PC-9 (cell line): ENCODE measurements around the gene FIZ1. TPM values are rescaled to one million over a fixed set of nuclear protein-coding genes. Genes with fewer than 3 reads are reported as not detected.

Experiments
- BruUV-seq: library from RNA; stranded (reverse); fragments of 400-500 nt; replicated peaks from 2 replicates; lab custom pipeline; 2021; lab: Mats Ljungman, UMichigan
- CTCF ChIA-PET: fragments of 300-600 bp; sonication (Branson Sonifier 250); formaldehyde crosslinking; loops from one replicate; lab custom pipeline; 2022; ENCODE audit warnings: antibody characterized with exemption; lab: Charles Lee
- POLR2A ChIA-PET: fragments of 300-600 bp; sonication (Branson Sonifier 250); formaldehyde crosslinking; loops from one replicate; lab custom pipeline; 2022; ENCODE audit warnings: antibody characterized with exemption; ENCODE audit not compliant: unreplicated experiment; lab: Charles Lee
- DNase-seq, 2 experiments: peaks; one replicate each; pipeline versions ENCODE4 v3.0.0 to v3.0.0-alpha.2; 2015 to 2022; ENCODE audit warnings: mixed read lengths in 1 of 2
- H2AFZ ChIP-seq: fragments of 200-600 bp; sonication (generic); 2 replicates; pipeline ENCODE4 v1.8.1; 2017; ENCODE audit warnings: antibody characterized with exemption
- H3F3A ChIP-seq: fragments of 200-600 bp; sonication (generic); 2 replicates; pipeline ENCODE4 v1.8.1; 2017; ENCODE audit warnings: antibody characterized with exemption, mild to moderate bottlenecking, low read depth; ENCODE audit not compliant: insufficient read depth
- H3K27ac ChIP-seq: fragments of 200-600 bp; sonication (generic); 2 replicates; pipeline ENCODE4 v1.6.1; 2016; ENCODE audit warnings: mixed run types
- H3K27me3 ChIP-seq: fragments of 200-600 bp; sonication (generic); 2 replicates; pipeline ENCODE4 v1.6.1; 2016; ENCODE audit warnings: low read depth, mixed run types; ENCODE audit not compliant: insufficient read depth
- H3K36me3 ChIP-seq: fragments of 200-600 bp; sonication (generic); 2 replicates; pipeline ENCODE4 v1.6.1; 2016; ENCODE audit warnings: low read depth, mixed run types
- H3K4me1 ChIP-seq: fragments of 200-600 bp; sonication (generic); replicated peaks from 2 replicates; pipeline ENCODE4 v1.6.1; 2016; ENCODE audit warnings: mixed run types; ENCODE audit not compliant: insufficient read depth
- H3K4me2 ChIP-seq: fragments of 200-600 bp; sonication (generic); 2 replicates; pipeline ENCODE4 v1.6.1; 2017; ENCODE audit warnings: mixed run types
- H3K4me3 ChIP-seq: fragments of 200-600 bp; sonication (generic); 2 replicates; pipeline ENCODE4 v1.6.1; 2016; ENCODE audit warnings: mixed run types
- H3K79me2 ChIP-seq: fragments of 200-600 bp; sonication (generic); 2 replicates; pipeline ENCODE4 v1.6.1; 2017; ENCODE audit warnings: low read depth, mixed run types
- H3K9me2 ChIP-seq: fragments of 200-600 bp; sonication (generic); 2 replicates; pipeline ENCODE4 v1.8.1; 2017; ENCODE audit warnings: mild to moderate bottlenecking; ENCODE audit not compliant: insufficient read depth
- H3K9me3 ChIP-seq: fragments of 200-600 bp; sonication (generic); 2 replicates; pipeline ENCODE4 v1.8.1; 2016; ENCODE audit warnings: low read depth; ENCODE audit not compliant: insufficient read depth
- H4K20me1 ChIP-seq: fragments of 200-600 bp; sonication (generic); 2 replicates; pipeline ENCODE4 v1.8.1; 2017; ENCODE audit not compliant: insufficient read depth
- CTCF ChIP-seq: fragments of 200-600 bp; sonication (generic); conservative IDR thresholded peaks from 2 replicates; pipeline ENCODE4 v1.6.1; 2017; ENCODE audit warnings: mixed run types, antibody characterized with exemption, mild to moderate bottlenecking, moderate library complexity
- EZH2 ChIP-seq: fragments of 200-600 bp; sonication (generic); IDR thresholded peaks from 2 replicates; pipeline ENCODE4 v1.8.0; 2017; ENCODE audit warnings: antibody characterized with exemption, low read depth
- intact Hi-C: fragments of 100-400 bp; cut with micrococcal nuclease; formaldehyde crosslinking; loops from one replicate; pipeline ENCODE4 v1.10.0; 2022; ENCODE audit not compliant: unreplicated experiment
- total RNA-seq: library from RNA; stranded (reverse); gene quantifications from 2 replicates; pipeline ENCODE4 v1.2.3, GENCODE V29; 2021

FIZ1 gene
- total RNA-seq, 1 experiment from 2014 or later = 25.4 TPM

DNA sequence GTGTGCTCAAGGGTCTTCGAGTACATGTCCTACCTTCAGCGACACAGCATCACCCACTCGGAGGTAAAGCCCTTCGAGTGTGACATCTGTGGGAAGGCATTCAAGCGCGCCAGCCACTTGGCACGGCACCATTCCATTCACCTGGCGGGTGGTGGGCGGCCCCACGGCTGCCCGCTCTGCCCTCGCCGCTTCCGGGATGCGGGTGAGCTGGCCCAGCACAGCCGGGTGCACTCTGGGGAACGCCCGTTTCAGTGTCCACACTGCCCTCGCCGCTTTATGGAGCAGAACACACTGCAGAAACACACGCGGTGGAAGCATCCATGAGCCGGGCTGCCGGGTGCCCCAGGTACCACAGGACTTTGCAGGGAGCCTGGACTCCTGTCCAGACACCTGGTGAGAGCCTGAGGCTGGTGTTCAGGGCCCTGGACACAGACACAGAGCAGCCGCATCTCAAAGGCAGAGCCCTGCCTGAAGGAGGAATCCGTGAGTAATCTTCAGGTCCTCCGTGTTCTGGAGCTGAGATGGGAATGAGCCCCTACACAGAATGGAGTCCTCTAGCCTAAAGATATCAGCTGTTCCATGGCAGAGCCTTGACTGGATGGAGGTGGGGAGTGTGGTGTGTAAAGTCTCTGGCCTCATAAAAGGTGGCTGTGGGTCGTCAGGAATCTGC is 45.7 kb upstream of the FIZ1 start:
- DNase-seq = no peak
- BruUV-seq = TSS peak; percentile 41
- Histone ChIP-seq H4K20me1 (peaks cover 8% of the 10 kb centered on the region; the same call in 1 of the 2 replicates), H3K27me3 (no peaks in the 10 kb centered on the region), H3K36me3 (peaks cover 6% of the 10 kb centered on the region), H3K9me2 (no peaks in the 10 kb centered on the region), H3K27ac (no peak overlapping the region), H3K4me1 (peaks cover 8% of the 10 kb centered on the region), H3K9me3 (no peaks in the 10 kb centered on the region), H3F3A (peaks cover 40% of the 10 kb centered on the region; the same call in 1 of the 2 replicates), H3K79me2 (peaks cover 50% of the 10 kb centered on the region), H3K4me2 (peak overlapping the region; percentile 90), H3K4me3 (peak overlapping the region; percentile 66; the same call in 1 of the 2 replicates), H2AFZ (no peak overlapping the region)
- ChIA-PET POLR2A (interaction anchor here (0.6 kb wide), 1 partner anchor 98 kb away, joined by 4 read pairs; no protein-coding TSS in a partner anchor), CTCF (no interaction called here)
- intact Hi-C loops = no loop called here
- TF ChIP-seq EZH2 = no peak
- TF ChIP-seq CTCF = no peak

- DNase-seq = no peak
- Histone ChIP-seq H2AFZ (peak overlapping the region; percentile 59; the same call in 1 of the 2 replicates), H3K4me3 (peak overlapping the region; percentile 66), H3K9me3 (no peaks in the 10 kb centered on the region), H3K27me3 (no peaks in the 10 kb centered on the region), H3K9me2 (no peaks in the 10 kb centered on the region), H3F3A (peaks cover 47% of the 10 kb centered on the region; the same call in 1 of the 2 replicates), H3K27ac (peak overlapping the region; percentile 44), H3K36me3 (peaks cover 6% of the 10 kb centered on the region), H4K20me1 (peaks cover 10% of the 10 kb centered on the region), H3K79me2 (peaks cover 50% of the 10 kb centered on the region), H3K4me2 (peak overlapping the region; percentile 90), H3K4me1 (peaks cover 8% of the 10 kb centered on the region)
- ChIA-PET POLR2A (no interaction called here), CTCF (no interaction called here)
- intact Hi-C loops = no loop called here
- BruUV-seq = no TSS peak
- TF ChIP-seq CTCF (no peak), EZH2 (no peak)
Measured at GRCh38 chr19:55644191-55644833, 45.0 kb upstream of the FIZ1 start.

DNA sequence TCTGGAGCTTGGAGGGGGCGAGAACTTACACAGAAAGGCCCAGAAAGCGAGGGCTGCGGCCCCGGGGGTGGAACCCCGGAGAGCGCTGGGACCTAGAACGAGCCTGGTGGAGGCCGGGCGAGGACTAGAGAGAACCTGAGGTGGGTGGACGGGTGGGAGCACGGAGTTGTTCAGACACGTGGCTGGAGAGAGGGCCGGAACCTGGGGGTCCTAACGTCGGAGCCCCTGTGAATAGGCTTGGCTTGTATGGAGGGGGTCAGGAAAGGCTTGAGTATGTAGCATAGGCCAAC is 44.5 kb upstream of the FIZ1 start:
- TF ChIP-seq CTCF (no peak), EZH2 (no peak)
- no TSS peak for BruUV-seq
- ChIA-PET CTCF (no interaction called here), POLR2A (no interaction called here)
- Histone ChIP-seq H3K36me3 (peaks cover 6% of the 10 kb centered on the region), H3K4me1 (peaks cover 8% of the 10 kb centered on the region), H3K27ac (peak overlapping the region; percentile 44), H4K20me1 (peaks cover 11% of the 10 kb centered on the region), H3F3A (peaks cover 52% of the 10 kb centered on the region; the same call in 1 of the 2 replicates), H3K4me3 (peak overlapping the region; percentile 66), H3K79me2 (peaks cover 50% of the 10 kb centered on the region), H3K4me2 (peak overlapping the region; percentile 90), H3K9me2 (no peaks in the 10 kb centered on the region), H3K9me3 (no peaks in the 10 kb centered on the region), H2AFZ (peak overlapping the region; percentile 59; the same call in 1 of the 2 replicates), H3K27me3 (no peaks in the 10 kb centered on the region)
- intact Hi-C loops = loop anchor here (1.0 kb wide), 2 partner anchors 10 to 31 kb away; partner anchors contain the start of gene EPN1
- DNase-seq = no peak
